H7 (cell line): ENCODE results near the gene NPB. TPM values are rescaled to one million over a fixed set of nuclear protein-coding genes. Genes with fewer than 3 reads are reported as not detected.
A peak's percentile ranks its signal among the peaks of the same experiment; 100 is the strongest.

Source experiments
- DNase-seq: peaks from one replicate; pipeline ENCODE4 v3.0.0; 2012
- H3K27me3 ChIP-seq: 2 replicates; pipeline ENCODE4 v1.6.0; 2011; ENCODE audit warnings: mild to moderate bottlenecking, low read length; ENCODE audit not compliant: control insufficient read depth, insufficient read depth
- H3K36me3 ChIP-seq: replicated peaks from 2 replicates; pipeline ENCODE4 v1.5.1; 2011; ENCODE audit warnings: low read length; ENCODE audit not compliant: control insufficient read depth, insufficient read depth
- H3K4me3 ChIP-seq: 2 replicates; pipeline ENCODE4 v1.5.1; 2011; ENCODE audit warnings: low read depth, mild to moderate bottlenecking, control low read depth, low read length, moderate library complexity; ENCODE audit not compliant: insufficient read depth
- total RNA-seq: library from RNA; depleted of rRNA; stranded (reverse); fragments of >200 nt; shearing (Covaris generic); gene quantifications from 2 replicates; pipeline ENCODE4 v1.2.3, GENCODE V29; 2014; rRNA removed

NPB gene
- 0.85 and 0.94 TPM in 2 replicates for total RNA-seq

GRCh38 chr17:81902023-81902652, at the start of gene NPB:
NPB (plus strand) TSS chr17:81902238; CDS start chr17:81902278, 40 bp downstream.
- H3K4me3 ChIP-seq: peak within 1 kb of the TSS; percentile 34
- DNase-seq: peak; percentile 89
- H3K36me3 ChIP-seq: peaks cover 9% of the 10 kb centered on the region
- peaks cover 16% of the 10 kb centered on the region for H3K27me3 ChIP-seq

- H3K4me3 ChIP-seq: no peak overlapping the region
- H3K36me3 ChIP-seq: peaks cover 38% of the 10 kb centered on the region
- DNase-seq: peak; percentile 67
- H3K27me3 ChIP-seq: no peaks in the 10 kb centered on the region
Measured at GRCh38 chr17:81854974-81855774, 46.9 kb upstream of the NPB start.

- DNase-seq: peak; percentile 27
- H3K27me3 ChIP-seq: no peaks in the 10 kb centered on the region
- peaks cover 32% of the 10 kb centered on the region for H3K36me3 ChIP-seq
- no peak overlapping the region for H3K4me3 ChIP-seq
Measured at GRCh38 chr17:81858170-81858966, 43.7 kb upstream of the NPB start.

- peak; percentile 20 for DNase-seq
- Histone ChIP-seq H3K4me3 (peak overlapping the region; percentile 81), H3K36me3 (peaks cover 30% of the 10 kb centered on the region), H3K27me3 (no peaks in the 10 kb centered on the region)
Measured at GRCh38 chr17:81858967-81859905, 42.8 kb upstream of the NPB start.

GRCh38 chr17:81859906-81860755, 41.9 kb upstream of the NPB start, which contains the start of gene P4HB:
P4HB (minus strand) TSS chr17:81860535; CDS start chr17:81860471, 64 bp downstream.
- Histone ChIP-seq H3K4me3 (peak within 1 kb of the TSS; percentile 92), H3K36me3 (peaks cover 30% of the 10 kb centered on the region), H3K27me3 (no peaks in the 10 kb centered on the region)
- DNase-seq: no peak

GRCh38 chr17:81860756-81861568, 41.1 kb upstream of the NPB start:
- no peaks in the 10 kb centered on the region for H3K27me3 ChIP-seq
- peaks cover 34% of the 10 kb centered on the region for H3K36me3 ChIP-seq
- peak overlapping the region; percentile 92 for H3K4me3 ChIP-seq
- DNase-seq: peak; percentile 100

GRCh38 chr17:81863123-81863675, 38.8 kb upstream of the NPB start:
- Histone ChIP-seq H3K4me3 (no peak overlapping the region), H3K36me3 (peaks cover 29% of the 10 kb centered on the region), H3K27me3 (no peaks in the 10 kb centered on the region)
- DNase-seq: no peak

GRCh38 chr17:81863833-81864768, 37.9 kb upstream of the NPB start:
- Histone ChIP-seq H3K4me3 (no peak overlapping the region), H3K36me3 (peaks cover 21% of the 10 kb centered on the region), H3K27me3 (no peaks in the 10 kb centered on the region)
- DNase-seq: peak; percentile 65

- no peaks in the 10 kb centered on the region for H3K27me3 ChIP-seq
- no peak for DNase-seq
- H3K4me3 ChIP-seq: no peak overlapping the region
- peaks cover 21% of the 10 kb centered on the region for H3K36me3 ChIP-seq
Measured at GRCh38 chr17:81865358-81865732, 36.7 kb upstream of the NPB start.

GRCh38 chr17:81865733-81866439, 36.2 kb upstream of the NPB start:
- Histone ChIP-seq H3K4me3 (no peak overlapping the region), H3K36me3 (peaks cover 21% of the 10 kb centered on the region), H3K27me3 (no peaks in the 10 kb centered on the region)
- DNase-seq: no peak
